Measurements from ENCODE around the gene TXNRD1. TPM values are rescaled to one million over a fixed set of nuclear protein-coding genes. Genes with fewer than 3 reads are reported as not detected.

TXNRD1 gene
- total and polyA plus RNA-seq, 2 of the 8 experiments (the other 6 are each of a cell fraction or from before 2014, with no cell fraction given): 56.8 to 127 TPM

GRCh38 chr12:104182621-104183378 lies 32.8 kb upstream of the TXNRD1 start (continued):
- TF ChIP-seq RXRA (IDR thresholded peaks at IDR 0.05; ENCODE audit: insufficient read depth, low read depth, low read length): no peak
- TF ChIP-seq SIN3A (conservative IDR thresholded peaks at IDR 0.05 in 1 of 2, IDR thresholded peaks at IDR 0.05 in 1 of 2; ENCODE audit: low read depth in 1 of 2, low read length in 2 of 2): no peak
- TF ChIP-seq GTF2F1 (IDR thresholded peaks at IDR 0.05; ENCODE audit: borderline replicate concordance, low read depth, low read length): no peak
- TF ChIP-seq HDAC2 (IDR thresholded peaks at IDR 0.05; ENCODE audit: borderline replicate concordance in 1 of 2, low read depth in 2 of 2, low read length in 2 of 2): no peak

Data from H1 (cell line).